SK-N-MC (cell line): ENCODE measurements around the gene DMBT1.

Source experiments
- EZH2 ChIP-seq: fragments of 200-600 bp; sonication (generic); IDR thresholded peaks from one replicate; pipeline ENCODE4 v1.6.1; 2017; ENCODE audit warnings: antibody characterized with exemption
- POLR2AphosphoS5 ChIP-seq: IDR thresholded peaks from 2 replicates; pipeline ENCODE4 v1.6.1; 2012; ENCODE audit warnings: mild to moderate bottlenecking, low read depth, low read length, borderline replicate concordance

DNA sequence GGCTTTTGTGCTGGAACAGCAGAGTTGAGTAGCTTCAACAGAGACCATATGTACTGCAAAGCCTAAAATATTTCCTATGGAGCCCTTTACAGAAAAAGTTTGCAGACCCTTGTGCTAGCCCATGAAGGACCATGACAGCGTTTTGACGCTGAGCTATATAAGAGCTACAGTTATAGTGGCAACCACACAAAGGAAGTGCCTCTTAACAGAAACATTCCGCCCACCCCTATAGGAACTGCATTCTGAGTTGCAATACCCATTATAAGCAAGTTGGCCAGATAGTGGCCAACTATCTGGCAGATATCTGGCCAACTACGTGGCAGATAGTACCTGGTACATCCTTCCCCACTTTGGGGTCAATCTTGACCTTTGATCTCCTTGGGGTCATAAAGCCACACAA, 47.5 kb upstream of the DMBT1 start:
- TF ChIP-seq POLR2AphosphoS5 (no peak), EZH2 (no peak)
